Astrocyte of the spinal cord (primary cell): ENCODE data around the gene DNAJC18.
A peak's percentile ranks its signal among the peaks of the same experiment; 100 is the strongest.

Experiments
- DNase-seq: peaks from one replicate; pipeline ENCODE4 v3.0.0; 2011; ENCODE audit warnings: low read depth, low spot score
- H3K4me3 ChIP-seq: 2 replicates; pipeline ENCODE4 v1.5.1; 2011; ENCODE audit warnings: low read depth, mild to moderate bottlenecking, low read length, moderate library complexity
- CTCF ChIP-seq: IDR thresholded peaks from 2 replicates; pipeline ENCODE4 v1.5.1; 2012; ENCODE audit warnings: low read depth, mild to moderate bottlenecking, low read length, inconsistent platforms
- in situ Hi-C: cut with HindIII; loops from 2 replicates; pipeline ENCODE4 v1.10.0; 2017; ENCODE audit warnings: low sequenced_read_pairs

DNAJC18 gene

GRCh38 chr5:139392678-139393496, 46.4 kb downstream of the DNAJC18 start:
- peak; percentile 49 for DNase-seq
- in situ Hi-C loops = no loop called here
- peak; percentile 59 for TF ChIP-seq CTCF
- peak overlapping the region; percentile 32 for H3K4me3 ChIP-seq

- H3K4me3 ChIP-seq = no peak overlapping the region
- no peak for TF ChIP-seq CTCF
- no peak for DNase-seq
- in situ Hi-C loops = no loop called here
These were observed 47.0 kb downstream of the DNAJC18 start for GRCh38 chr5:139392324-139392677.

- no peak for DNase-seq
- H3K4me3 ChIP-seq = no peak overlapping the region
- in situ Hi-C loops = no loop called here
- TF ChIP-seq CTCF = no peak
These were observed 47.6 kb downstream of the DNAJC18 start for GRCh38 chr5:139391570-139392323.

GRCh38 chr5:139390639-139391569, 48.4 kb downstream of the DNAJC18 start:
- TF ChIP-seq CTCF = no peak
- in situ Hi-C loops = no loop called here
- DNase-seq = no peak
- H3K4me3 ChIP-seq = no peak overlapping the region

- no peak within 1 kb of the TSS for H3K4me3 ChIP-seq
- TF ChIP-seq CTCF = no peak
- in situ Hi-C loops = no loop called here
- DNase-seq = no peak
These were observed 49.4 kb downstream of the DNAJC18 start, which contains the start of gene MZB1 for GRCh38 chr5:139389701-139390638. Gene MZB1 (minus strand): TSS chr5:139389913. CDS start chr5:139389856, 57 bp downstream.
